Activated T-cell treated with anti-CD3 and anti-CD28 coated beads, Interleukin-2, amount 50 U/mL, for 72 hours (primary cell): Measurements from ENCODE around the gene RGS6. TPM values are rescaled to one million over a fixed set of nuclear protein-coding genes. Genes with fewer than 3 reads are reported as not detected.
A peak's percentile ranks its signal among the peaks of the same experiment; 100 is the strongest.

Experiments
- ATAC-seq, 2 donors: fragments of 150-1000 bp; cut with Tn5 transposase; replicated peaks in 1 of 2; 2 replicates each; pipeline ENCODE4 v1.10.0; 2021; ENCODE audit warnings: moderate library complexity in 2 of 2, mild to moderate bottlenecking in 1 of 2
- DNase-seq, 2 donors: peaks; one replicate each; pipeline ENCODE4 v3.0.0; 2021 to 2022; ENCODE audit warnings: mixed read lengths in 1 of 2
- H3K27ac Mint-ChIP-seq: one replicate; pipeline ENCODE4 v1.8.0; 2022; ENCODE audit warnings: mild to moderate bottlenecking, moderate library complexity, mixed read lengths
- H3K27me3 Mint-ChIP-seq: one replicate; pipeline ENCODE4 v1.8.0; 2022; ENCODE audit warnings: low read depth, mixed read lengths
- H3K36me3 Mint-ChIP-seq, 2 donors: one replicate each; pipeline ENCODE4 v1.8.0; 2022; ENCODE audit warnings: mixed read lengths in 2 of 2, mild to moderate bottlenecking in 1 of 2; ENCODE audit not compliant: insufficient read depth in 2 of 2
- H3K4me1 Mint-ChIP-seq: one replicate; pipeline ENCODE4 v1.8.0; 2022; ENCODE audit warnings: low read depth, mixed read lengths
- H3K4me3 Mint-ChIP-seq, 2 donors: one replicate each; pipeline ENCODE4 v1.8.0; 2022; ENCODE audit warnings: mild to moderate bottlenecking in 2 of 2, mixed read lengths in 2 of 2, moderate library complexity in 2 of 2
- H3K9me3 Mint-ChIP-seq, 2 donors: one replicate each; pipeline ENCODE4 v1.8.0; 2022; ENCODE audit warnings: mixed read lengths in 2 of 2
- total RNA-seq, 2 donors: library from RNA; stranded (reverse); gene quantifications; one replicate each; pipeline ENCODE4 v1.2.3, GENCODE V29; 2022

RGS6 gene
- total RNA-seq, 2 donors from 2014 or later: 2.2 to 2.5 TPM

DNA sequence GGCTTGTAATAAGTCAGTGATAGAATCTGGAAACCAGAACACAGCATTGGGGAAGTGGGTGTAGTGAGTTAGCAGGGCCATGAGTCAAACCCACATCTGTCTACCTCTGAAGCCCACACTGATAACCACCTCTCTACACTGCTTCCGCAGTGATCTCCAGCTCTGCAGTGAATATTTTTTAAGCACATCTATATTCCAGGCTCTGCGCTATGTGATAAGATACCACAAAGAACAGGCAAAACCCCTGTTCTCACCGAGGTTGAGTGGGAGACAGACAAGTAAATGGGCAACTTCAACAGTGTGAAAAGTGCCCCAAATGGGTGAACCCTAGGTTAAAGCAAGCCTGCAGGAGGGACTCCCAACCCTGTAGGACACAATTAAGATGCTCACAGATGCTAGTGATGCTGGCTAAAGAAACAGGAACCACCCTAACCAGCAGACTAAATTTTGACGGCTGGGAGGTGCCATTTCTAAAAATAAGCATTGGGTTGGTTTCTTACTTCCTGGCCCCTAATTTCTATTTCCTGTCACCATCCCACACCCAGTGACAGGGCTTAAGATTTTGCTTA, 586.7 kb downstream of the RGS6 start:
- peaks cover 8 to 9% of the 10 kb centered on the region in 2 donors for H3K36me3 Mint-ChIP-seq
- peaks cover 3 to 4% of the 10 kb centered on the region in 2 donors for H3K9me3 Mint-ChIP-seq
- peaks cover 15% of the 10 kb centered on the region for H3K27me3 Mint-ChIP-seq
- H3K27ac Mint-ChIP-seq: peak overlapping the region; percentile 57
- H3K4me3 Mint-ChIP-seq: peak overlapping the region; percentile 49 to 75
- peaks cover 51% of the 10 kb centered on the region for H3K4me1 Mint-ChIP-seq
- DNase-seq: peak; percentile 53 to 60
- ATAC-seq: peak; percentile 84 to 89

DNA sequence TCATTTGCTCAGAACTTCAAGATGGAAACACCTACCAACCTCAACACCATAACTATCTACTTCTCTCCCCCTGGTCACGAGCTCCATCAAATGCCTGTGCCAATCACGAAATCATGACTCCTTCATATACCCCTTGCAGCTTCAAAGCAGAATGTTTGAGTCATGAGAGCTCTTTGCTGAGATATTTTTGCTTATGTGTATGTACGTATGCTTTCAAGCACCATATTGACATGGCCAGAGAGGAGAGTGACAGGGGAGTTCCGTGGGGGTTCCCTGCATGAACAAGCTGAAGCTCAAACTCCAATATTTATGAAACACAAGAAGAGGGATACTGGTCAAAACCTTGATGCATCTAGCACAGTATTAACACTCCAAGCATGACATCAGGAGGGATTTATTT, 587.3 kb downstream of the RGS6 start:
- DNase-seq (peak; percentile 32 to 49), ATAC-seq (peak; percentile 64 to 66)
- Mint-ChIP-seq H3K4me3 (peak overlapping the region; percentile 49 to 75), H3K36me3 (peaks cover 8 to 9% of the 10 kb centered on the region in 2 donors), H3K4me1 (peaks cover 51% of the 10 kb centered on the region), H3K27ac (peak overlapping the region; percentile 10), H3K9me3 (peaks cover 3 to 4% of the 10 kb centered on the region in 2 donors), H3K27me3 (peaks cover 14% of the 10 kb centered on the region)

- Mint-ChIP-seq H3K27ac (peak overlapping the region; percentile 64), H3K9me3 (peaks cover 3 to 4% of the 10 kb centered on the region in 2 donors), H3K4me1 (peaks cover 51% of the 10 kb centered on the region), H3K27me3 (peaks cover 19% of the 10 kb centered on the region), H3K4me3 (peak overlapping the region; percentile 6 to 73), H3K36me3 (peaks cover 8 to 9% of the 10 kb centered on the region in 2 donors)
- ATAC-seq (peak; percentile 60 to 68), DNase-seq (no peak)
Measured at GRCh38 chr14:72521045-72521444, 588.8 kb downstream of the RGS6 start.

DNA sequence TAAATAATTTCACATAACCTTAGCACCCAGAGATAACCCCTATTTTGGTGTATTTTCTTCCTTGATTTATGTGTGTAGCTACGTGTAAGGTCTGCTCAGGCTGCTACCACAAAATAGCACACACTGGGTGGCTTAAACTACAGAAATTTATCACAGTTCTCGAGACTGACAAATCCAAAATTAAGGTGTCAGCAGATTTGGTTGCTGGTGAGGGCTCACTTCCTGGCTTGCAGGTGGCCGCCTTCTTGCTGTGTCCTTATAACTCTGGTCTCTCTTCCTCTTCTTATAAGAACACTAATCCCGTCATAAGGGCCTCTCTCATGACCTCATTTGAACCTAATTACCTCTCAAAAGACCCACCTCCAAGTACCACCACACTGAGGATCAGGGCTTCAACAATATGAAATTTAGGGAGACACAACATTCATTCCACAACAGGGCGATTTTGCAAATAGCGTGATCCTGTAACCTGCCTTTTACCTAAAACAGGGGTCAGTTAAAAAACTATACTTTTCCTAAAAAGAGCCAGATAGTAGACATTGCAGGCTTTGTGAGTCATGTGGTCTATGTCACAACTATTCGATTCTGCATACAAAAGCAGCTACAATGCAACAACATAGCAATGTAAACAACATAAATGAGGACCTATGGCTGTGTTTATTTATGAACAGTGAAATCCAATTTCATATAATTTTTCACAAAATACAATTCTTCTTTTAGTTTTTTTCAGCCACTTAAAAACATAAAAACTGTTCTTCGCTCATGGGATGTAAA, 589.9 kb downstream of the RGS6 start:
- peaks cover 46% of the 10 kb centered on the region for H3K4me1 Mint-ChIP-seq
- DNase-seq (no peak), ATAC-seq (no peak)
- no peak overlapping the region for H3K4me3 Mint-ChIP-seq
- peaks cover 17% of the 10 kb centered on the region for H3K27me3 Mint-ChIP-seq
- H3K36me3 Mint-ChIP-seq: peaks cover 8 to 9% of the 10 kb centered on the region in 2 donors
- H3K27ac Mint-ChIP-seq: no peak overlapping the region
- peaks cover 3 to 4% of the 10 kb centered on the region in 2 donors for H3K9me3 Mint-ChIP-seq

DNA sequence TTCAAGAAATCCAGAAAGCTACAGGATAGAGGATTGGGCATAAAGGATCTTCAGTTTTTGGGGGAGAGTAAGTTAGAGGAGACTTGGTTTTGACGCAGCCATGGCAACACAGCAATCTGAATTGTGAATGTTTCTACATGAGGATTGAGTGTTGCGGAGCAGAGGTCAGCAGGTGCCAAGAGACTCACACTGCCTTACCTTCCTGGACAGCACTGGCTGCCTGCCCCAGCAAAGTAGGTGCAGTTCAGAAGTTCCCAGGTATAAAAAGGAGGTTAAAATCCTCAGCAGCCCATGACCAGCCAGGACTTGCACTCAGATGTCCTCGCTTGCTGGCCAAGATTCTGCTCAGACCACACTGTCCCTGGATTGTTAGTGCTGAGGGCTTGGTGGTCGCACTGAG, 590.6 kb downstream of the RGS6 start:
- DNase-seq (no peak), ATAC-seq (no peak)
- H3K4me1 Mint-ChIP-seq: peaks cover 39% of the 10 kb centered on the region
- H3K4me3 Mint-ChIP-seq: no peak overlapping the region
- peaks cover 3 to 4% of the 10 kb centered on the region in 2 donors for H3K9me3 Mint-ChIP-seq
- peaks cover 8 to 9% of the 10 kb centered on the region in 2 donors for H3K36me3 Mint-ChIP-seq
- H3K27me3 Mint-ChIP-seq: peaks cover 18% of the 10 kb centered on the region
- H3K27ac Mint-ChIP-seq: no peak overlapping the region

DNA sequence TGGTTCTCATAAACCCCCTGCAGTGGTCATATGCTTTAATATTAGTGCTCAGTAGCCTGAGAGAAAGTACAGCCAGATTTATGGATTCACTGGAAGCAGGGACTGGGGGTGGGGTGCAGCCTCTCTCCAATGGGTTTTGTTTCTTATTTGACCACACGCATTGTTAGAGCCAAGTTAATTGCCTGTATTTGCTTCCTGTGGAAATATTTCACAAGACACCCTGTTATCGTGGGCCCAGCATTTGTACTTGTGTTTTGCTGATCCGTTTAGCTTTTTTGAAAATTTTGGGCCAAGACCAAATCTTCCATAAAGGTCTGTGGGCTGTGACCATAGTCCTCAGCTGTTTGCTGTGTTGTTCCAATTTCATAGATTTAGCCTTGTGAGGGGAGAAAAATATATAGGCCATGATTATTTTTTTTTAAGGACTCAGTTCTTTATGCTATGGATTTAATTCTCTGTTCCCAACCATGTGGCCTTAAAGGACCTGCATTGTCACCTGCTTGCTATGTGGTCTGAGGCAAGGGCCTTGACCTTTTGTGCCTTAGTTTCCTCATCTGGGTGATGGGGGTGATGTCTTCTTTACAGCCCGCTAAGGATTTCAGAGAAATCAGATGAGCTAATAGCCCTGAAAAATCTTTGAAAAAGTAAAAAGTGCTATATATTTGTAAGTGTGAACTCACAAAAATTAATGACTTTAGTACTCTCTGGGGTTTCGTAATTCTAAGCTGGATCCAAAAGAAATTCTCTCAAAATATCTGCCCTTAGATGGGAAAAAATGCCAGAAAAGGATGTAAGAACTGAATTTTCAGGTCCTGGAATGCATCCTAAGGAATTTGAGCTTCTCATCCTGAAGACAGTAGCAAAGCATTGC, 591.4 kb downstream of the RGS6 start:
- DNase-seq (no peak), ATAC-seq (no peak)
- H3K27me3 Mint-ChIP-seq: peaks cover 25% of the 10 kb centered on the region
- no peak overlapping the region for H3K27ac Mint-ChIP-seq
- peaks cover 3 to 4% of the 10 kb centered on the region in 2 donors for H3K9me3 Mint-ChIP-seq
- H3K36me3 Mint-ChIP-seq: peaks cover 8 to 9% of the 10 kb centered on the region in 2 donors
- peaks cover 37% of the 10 kb centered on the region for H3K4me1 Mint-ChIP-seq
- H3K4me3 Mint-ChIP-seq: no peak overlapping the region

DNA sequence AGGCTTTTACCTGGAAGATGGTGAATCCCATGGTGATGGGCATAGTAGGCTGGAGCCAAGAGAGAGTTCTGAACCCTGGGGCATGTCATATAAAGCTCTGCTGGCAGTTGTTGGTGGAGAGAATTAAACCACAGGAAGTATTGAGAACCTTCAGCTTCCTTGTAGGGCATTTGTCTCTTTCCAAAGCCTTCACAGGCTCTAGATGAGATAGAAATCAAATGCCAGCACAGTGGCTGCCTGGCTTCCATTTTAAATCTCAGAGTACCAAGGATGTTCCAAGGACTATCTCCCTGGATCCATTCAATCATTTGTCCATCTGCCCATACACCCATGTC, 592.0 kb downstream of the RGS6 start:
- peaks cover 8 to 9% of the 10 kb centered on the region in 2 donors for H3K36me3 Mint-ChIP-seq
- peaks cover 26% of the 10 kb centered on the region for H3K27me3 Mint-ChIP-seq
- peaks cover 37% of the 10 kb centered on the region for H3K4me1 Mint-ChIP-seq
- ATAC-seq (no peak), DNase-seq (no peak)
- peaks cover 3 to 4% of the 10 kb centered on the region in 2 donors for H3K9me3 Mint-ChIP-seq
- H3K4me3 Mint-ChIP-seq: no peak overlapping the region
- H3K27ac Mint-ChIP-seq: no peak overlapping the region

- H3K9me3 Mint-ChIP-seq: peaks cover 0 to 3% of the 10 kb centered on the region in 2 donors
- H3K36me3 Mint-ChIP-seq: peaks cover 7% of the 10 kb centered on the region in 2 donors
- peaks cover 26% of the 10 kb centered on the region for H3K4me1 Mint-ChIP-seq
- ATAC-seq (no peak), DNase-seq (no peak)
- H3K27me3 Mint-ChIP-seq: peaks cover 26% of the 10 kb centered on the region
- no peak overlapping the region for H3K27ac Mint-ChIP-seq
- no peak overlapping the region for H3K4me3 Mint-ChIP-seq
Measured at GRCh38 chr14:72525087-72525915, 593.1 kb downstream of the RGS6 start.

- Mint-ChIP-seq H3K36me3 (peaks cover 0 to 2% of the 10 kb centered on the region in 2 donors), H3K27me3 (peaks cover 20% of the 10 kb centered on the region), H3K4me3 (no peak overlapping the region), H3K9me3 (peaks cover 0 to 3% of the 10 kb centered on the region in 2 donors), H3K4me1 (peaks cover 23% of the 10 kb centered on the region), H3K27ac (no peak overlapping the region)
- no peak for ATAC-seq
- no peak for DNase-seq
Measured at GRCh38 chr14:72527591-72527990, 595.4 kb downstream of the RGS6 start.

GRCh38 chr14:72528059-72528862, 596.0 kb downstream of the RGS6 start:
- DNase-seq (no peak), ATAC-seq (peak in 1 of 2 donors; percentile 35)
- Mint-ChIP-seq H3K27me3 (peaks cover 20% of the 10 kb centered on the region), H3K27ac (no peak overlapping the region), H3K9me3 (peaks cover 0 to 3% of the 10 kb centered on the region in 2 donors), H3K4me1 (peaks cover 25% of the 10 kb centered on the region), H3K4me3 (no peak overlapping the region), H3K36me3 (peaks cover 0 to 3% of the 10 kb centered on the region in 2 donors)

DNA sequence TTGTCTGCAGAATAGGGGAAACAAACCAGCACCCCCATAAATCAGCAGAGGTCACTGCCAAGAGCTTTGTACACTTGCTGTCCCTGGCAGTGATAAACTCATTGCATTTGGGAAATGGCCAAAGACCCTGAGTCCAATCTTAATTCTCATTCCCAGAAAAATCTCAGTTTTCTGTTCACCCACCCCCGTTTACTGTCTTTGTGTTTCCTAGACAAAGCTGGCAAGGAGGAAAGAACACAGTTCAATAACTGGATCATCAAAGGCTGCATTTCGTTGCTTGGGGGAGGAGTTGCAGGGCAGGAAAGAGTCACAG, 596.6 kb downstream of the RGS6 start:
- H3K27ac Mint-ChIP-seq: no peak overlapping the region

More for the DNA sequence above, 596.6 kb downstream of the RGS6 start:
- Mint-ChIP-seq H3K4me3 (no peak overlapping the region), H3K9me3 (peaks cover 2 to 5% of the 10 kb centered on the region in 2 donors), H3K27me3 (peaks cover 20% of the 10 kb centered on the region), H3K36me3 (peaks cover 2 to 8% of the 10 kb centered on the region in 2 donors), H3K4me1 (peaks cover 25% of the 10 kb centered on the region)
- ATAC-seq (no peak), DNase-seq (no peak)
